ENCODE measurements around the gene ESPN.

- TF ChIP-seq CTCF (IDR thresholded peaks at IDR 0.05) (no peak), POLR2A (IDR thresholded peaks at IDR 0.05) (no peak), EP300 (IDR thresholded peaks at IDR 0.05) (peak in 1 of 2 donors; percentile 8)
Observed at GRCh38 chr1:6460301-6461050, 35.9 kb downstream of the ESPN start.
